ENCODE data around the gene GLT1D1. TPM values are rescaled to one million over a fixed set of nuclear protein-coding genes. Genes with fewer than 3 reads are reported as not detected.

GLT1D1 gene
- total and polyA plus RNA-seq, 12 donors: 0.07 to 3.3 (median 0.66) TPM; not detected in 1

GRCh38 chr12:128871516-128871892 is 18.2 kb downstream of the GLT1D1 start:
- Histone ChIP-seq H3K4me1 (no peaks in the 10 kb centered on the region), H3K27me3 (peaks cover 0 to 11% (median 6%) of the 10 kb centered on the region in 7 donors), H3K4me3 (no peak overlapping the region), H3K27ac (no peak overlapping the region), H3K36me3 (no peaks in the 10 kb centered on the region), H3K9me3 (peaks cover 0 to 16% (median 9%) of the 10 kb centered on the region in 11 donors)
- intact Hi-C loops (cut with DNase I): no loop called here
- WGBS, 2 donors: 41 to 76% methylated on average over 2 of the region's 2 CpGs
- DNase-seq (no peak), ATAC-seq (no peak)
- no peak for TF ChIP-seq CTCF (IDR thresholded peaks at IDR 0.05)

DNA sequence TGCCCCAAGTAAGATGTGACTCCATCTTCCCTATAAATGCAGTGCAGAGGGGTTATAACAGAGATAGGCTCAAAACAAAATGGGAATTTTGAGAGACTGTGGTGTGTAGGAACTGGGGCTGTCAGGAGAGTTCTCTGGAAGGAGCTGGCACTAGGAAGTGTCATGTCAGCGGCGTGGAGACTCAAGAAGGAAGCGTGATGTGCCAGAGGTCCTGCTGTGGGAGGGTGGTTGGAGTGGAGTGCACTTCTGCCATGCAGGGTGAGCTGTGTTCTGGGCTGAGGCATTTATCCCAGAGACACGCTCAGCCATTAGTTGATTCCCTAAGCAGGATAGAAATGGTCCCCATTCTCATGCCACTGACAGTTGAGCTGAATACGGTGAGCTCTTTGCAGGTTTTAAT is 19.0 kb downstream of the GLT1D1 start:
- Histone ChIP-seq H3K4me1 (no peaks in the 10 kb centered on the region), H3K4me3 (no peak overlapping the region), H3K27ac (no peak overlapping the region), H3K27me3 (peaks cover 0 to 9% (median 6%) of the 10 kb centered on the region in 7 donors), H3K36me3 (no peaks in the 10 kb centered on the region), H3K9me3 (peaks cover 0 to 24% (median 17%) of the 10 kb centered on the region in 11 donors)
- intact Hi-C loops (cut with DNase I): no loop called here
- TF ChIP-seq CTCF (IDR thresholded peaks at IDR 0.05): no peak
- DNase-seq (no peak), ATAC-seq (no peak)
- 80 to 81% methylated on average over 5 of the region's 5 CpGs for WGBS, 2 donors

DNA sequence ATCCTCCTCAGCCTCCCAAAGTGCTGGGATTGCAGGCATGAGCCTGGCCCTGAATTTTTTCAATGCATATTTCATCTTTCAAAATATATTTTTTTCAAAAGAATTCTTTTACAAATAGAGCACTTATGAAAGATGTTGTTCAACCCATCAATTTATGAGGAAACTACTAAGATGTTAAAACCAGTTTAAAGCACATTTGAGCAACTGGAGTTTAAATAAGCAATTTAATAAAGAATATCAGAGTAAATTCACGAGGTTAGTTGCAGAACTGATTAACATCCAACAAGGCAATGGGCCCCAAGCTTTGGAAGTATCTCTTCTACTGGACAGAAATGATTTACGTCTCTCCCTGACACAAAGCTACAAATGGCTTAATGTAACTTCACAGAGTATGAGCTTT is 23.3 kb downstream of the GLT1D1 start:
- H3K36me3 ChIP-seq: no peaks in the 10 kb centered on the region
- intact Hi-C loops (cut with DNase I): no loop called here
- H3K4me3 ChIP-seq: no peak overlapping the region
- WGBS, 2 donors: 55 to 64% methylated on average over 2 of the region's 2 CpGs
- no peak for ATAC-seq
- H3K4me1 ChIP-seq: no peaks in the 10 kb centered on the region
- no peak overlapping the region for H3K27ac ChIP-seq
- no peak for DNase-seq
- no peaks in the 10 kb centered on the region for H3K27me3 ChIP-seq
- peaks cover 0 to 40% (median 23%) of the 10 kb centered on the region in 11 donors for H3K9me3 ChIP-seq
- no peak for TF ChIP-seq CTCF (IDR thresholded peaks at IDR 0.05)

DNA sequence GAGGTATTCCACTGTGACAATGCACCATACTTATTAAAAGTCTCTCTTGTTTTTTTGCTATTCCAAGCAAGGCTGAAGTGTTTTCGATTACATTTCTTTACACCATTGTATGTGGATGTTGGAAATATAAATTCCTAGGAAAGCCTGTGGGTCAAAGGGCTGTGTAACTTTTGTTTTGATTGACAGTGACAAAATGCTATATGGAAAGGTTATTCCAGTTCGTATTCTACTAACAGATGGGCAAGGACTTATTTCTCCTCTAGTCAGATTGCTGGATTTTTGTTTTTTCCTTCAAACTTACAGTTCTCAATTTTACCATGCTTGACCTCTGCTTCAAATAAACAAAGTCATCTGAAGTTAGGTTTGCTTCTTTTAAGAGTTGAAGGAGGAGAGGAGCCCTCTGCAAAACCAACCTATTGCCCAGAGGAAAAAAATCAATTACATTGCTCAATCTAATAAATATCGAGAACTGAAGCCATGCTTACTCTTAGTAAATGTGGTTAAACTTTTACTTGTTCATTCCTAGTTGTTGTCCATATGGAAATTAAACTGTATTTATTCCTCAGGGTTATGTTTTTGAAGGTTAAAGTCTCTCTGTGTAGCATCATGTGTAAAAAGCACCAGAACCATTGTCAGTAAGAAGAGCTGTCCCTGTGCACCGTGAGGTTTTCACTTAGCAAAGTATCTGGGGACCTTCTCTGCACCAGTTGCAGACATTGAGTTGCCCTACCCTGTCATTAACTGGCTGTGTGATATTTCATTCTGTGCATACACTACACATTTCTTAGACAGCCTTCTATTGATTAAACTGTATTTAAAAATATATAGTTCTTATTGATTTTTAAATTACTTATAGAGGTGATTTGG is 26.9 kb downstream of the GLT1D1 start:
- H3K9me3 ChIP-seq: peaks cover 0 to 38% (median 23%) of the 10 kb centered on the region in 11 donors
- H3K4me1 ChIP-seq: no peaks in the 10 kb centered on the region
- peaks cover 0 to 3% (median 0%) of the 10 kb centered on the region in 7 donors for H3K27me3 ChIP-seq
- H3K4me3 ChIP-seq: no peak overlapping the region
- intact Hi-C loops (cut with DNase I): no loop called here
- WGBS, 2 donors: 76 to 83% methylated on average over 4 of the region's 4 CpGs
- no peaks in the 10 kb centered on the region for H3K36me3 ChIP-seq
- DNase-seq: no peak
- H3K27ac ChIP-seq: no peak overlapping the region
- ATAC-seq: no peak
- no peak for TF ChIP-seq CTCF (IDR thresholded peaks at IDR 0.05)

Data from heart right ventricle (tissue), 16 donors.